HG02571 (cell line): ENCODE data around the gene KAZN.

Experiments used
- ATAC-seq: cut with Tn5 transposase; IDR thresholded peaks from one replicate; pipeline ENCODE4 v1.9.1; 2021; ENCODE audit warnings: mild to moderate bottlenecking, moderate library complexity; ENCODE audit not compliant: unreplicated experiment

The KAZN gene

DNA sequence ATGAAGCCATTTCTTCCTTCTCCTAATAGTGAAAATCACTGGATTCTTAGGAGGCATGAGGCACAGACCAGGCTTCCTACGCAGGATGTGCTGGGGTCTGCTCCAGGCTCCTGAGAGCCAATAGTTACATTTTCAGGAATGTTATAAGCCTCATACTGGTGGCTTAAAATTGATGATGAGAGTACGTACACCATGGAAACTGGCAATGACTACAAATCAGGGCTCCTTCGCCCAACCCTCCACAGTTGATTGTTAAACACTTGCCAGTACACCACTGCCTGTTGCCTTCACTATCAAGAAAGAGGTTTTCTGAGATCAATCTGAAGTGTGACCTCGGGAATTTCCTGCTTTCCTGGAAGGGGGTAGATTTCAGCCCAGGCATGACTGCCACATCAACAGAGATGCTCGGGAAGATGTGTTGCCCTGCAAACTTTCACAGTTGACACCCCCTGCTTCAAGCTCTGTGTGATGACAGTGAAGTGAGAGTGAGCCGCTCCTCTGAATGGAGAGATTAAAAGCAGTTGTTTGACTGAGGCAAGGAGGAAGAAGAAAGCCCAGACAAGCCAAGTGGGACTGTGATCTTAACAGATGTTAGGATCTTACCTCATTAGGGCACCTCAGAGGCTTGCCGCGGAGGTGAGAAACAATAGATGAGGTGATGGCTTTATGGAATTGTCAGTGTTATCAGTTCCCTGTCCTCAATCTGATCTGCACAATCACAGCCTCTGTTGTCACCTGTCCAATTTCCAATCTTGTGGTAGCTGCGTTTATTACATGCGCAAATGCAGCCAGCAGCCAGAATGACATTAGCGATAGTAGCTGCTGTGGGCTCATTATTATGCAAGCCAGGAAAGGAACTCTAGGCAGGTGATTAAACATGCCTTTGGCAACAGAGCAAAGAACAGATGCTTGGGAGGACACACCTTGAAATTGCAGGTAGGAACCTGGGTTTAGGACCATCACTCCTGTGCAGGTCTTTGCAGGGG, 277.3 kb downstream of the KAZN start:
- no peak for ATAC-seq

DNA sequence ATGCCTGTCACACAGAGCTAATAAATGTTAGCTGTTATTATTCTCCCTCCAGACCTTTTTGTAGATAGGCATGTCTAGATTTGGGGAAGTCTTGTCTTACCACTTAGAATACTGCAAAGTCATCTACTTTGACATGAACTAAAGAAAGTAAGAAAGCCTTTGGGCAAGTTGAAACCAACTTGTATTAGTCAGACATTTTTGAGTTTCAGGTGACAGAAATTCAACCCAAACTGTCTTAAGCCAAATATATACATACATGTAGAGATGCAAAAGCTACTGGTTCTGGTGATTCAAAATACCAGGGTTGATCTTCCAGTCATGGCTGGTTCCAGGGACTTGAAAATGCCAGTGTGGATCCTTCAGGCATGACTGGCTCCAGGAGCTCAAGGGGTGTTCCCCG, 278.3 kb downstream of the KAZN start:
- ATAC-seq: no peak

DNA sequence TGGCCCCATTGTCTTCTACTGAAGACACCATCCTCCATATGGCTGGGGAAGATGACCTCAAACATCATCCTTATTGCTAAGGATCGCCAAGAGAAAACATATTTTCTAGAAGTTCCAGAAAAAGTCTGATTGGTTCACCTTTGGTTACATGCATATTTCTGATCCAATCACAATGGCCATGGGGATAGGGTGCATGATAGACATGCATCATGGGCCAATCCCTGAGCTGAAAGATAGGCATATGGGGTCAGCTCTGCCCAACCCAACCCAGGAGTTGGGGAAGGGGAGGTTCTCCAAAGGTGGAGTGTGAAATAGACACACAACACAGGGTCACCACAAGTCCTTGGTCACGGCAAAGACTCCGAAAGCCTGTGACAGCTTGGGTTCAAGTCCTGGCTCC, 278.7 kb downstream of the KAZN start:
- ATAC-seq: no peak

DNA sequence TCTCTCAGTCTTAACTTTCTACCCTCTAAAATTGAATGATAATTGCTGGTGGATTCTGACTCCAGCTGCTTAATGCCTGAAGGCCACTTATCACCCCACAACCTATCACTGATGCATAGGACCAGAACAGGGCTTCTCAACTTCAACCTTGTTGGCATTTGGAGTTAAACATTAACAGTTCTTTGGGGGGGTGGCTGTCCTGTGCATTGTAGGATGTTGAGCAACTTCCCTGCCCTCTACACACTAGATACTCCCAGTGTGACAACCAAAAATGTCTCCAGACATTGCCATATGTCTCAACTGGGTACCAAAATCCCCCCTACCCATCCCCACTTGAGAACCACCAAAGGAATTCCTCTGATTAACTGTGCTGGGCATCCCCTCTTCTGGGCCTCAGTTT, 279.6 kb downstream of the KAZN start:
- ATAC-seq: no peak

DNA sequence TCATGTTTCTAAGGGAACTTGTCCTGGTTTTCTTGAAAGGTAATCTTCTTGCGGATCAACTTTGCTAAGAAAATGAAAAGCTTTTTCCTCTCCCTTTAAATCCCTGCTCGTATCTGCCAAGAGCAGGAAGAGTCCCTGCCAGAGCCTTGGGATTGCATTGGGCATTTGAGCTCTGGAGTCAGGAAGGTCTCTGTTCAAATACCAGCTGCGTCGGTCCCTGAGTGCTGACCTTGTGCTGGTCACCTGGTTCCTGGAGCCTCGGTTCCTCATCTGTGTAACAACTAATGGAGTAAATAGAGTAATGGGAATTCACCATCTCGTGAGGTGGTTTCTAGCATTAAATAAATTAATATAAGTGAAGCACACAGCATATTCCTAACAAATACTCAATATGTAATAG, 280.5 kb downstream of the KAZN start:
- ATAC-seq: no peak

DNA sequence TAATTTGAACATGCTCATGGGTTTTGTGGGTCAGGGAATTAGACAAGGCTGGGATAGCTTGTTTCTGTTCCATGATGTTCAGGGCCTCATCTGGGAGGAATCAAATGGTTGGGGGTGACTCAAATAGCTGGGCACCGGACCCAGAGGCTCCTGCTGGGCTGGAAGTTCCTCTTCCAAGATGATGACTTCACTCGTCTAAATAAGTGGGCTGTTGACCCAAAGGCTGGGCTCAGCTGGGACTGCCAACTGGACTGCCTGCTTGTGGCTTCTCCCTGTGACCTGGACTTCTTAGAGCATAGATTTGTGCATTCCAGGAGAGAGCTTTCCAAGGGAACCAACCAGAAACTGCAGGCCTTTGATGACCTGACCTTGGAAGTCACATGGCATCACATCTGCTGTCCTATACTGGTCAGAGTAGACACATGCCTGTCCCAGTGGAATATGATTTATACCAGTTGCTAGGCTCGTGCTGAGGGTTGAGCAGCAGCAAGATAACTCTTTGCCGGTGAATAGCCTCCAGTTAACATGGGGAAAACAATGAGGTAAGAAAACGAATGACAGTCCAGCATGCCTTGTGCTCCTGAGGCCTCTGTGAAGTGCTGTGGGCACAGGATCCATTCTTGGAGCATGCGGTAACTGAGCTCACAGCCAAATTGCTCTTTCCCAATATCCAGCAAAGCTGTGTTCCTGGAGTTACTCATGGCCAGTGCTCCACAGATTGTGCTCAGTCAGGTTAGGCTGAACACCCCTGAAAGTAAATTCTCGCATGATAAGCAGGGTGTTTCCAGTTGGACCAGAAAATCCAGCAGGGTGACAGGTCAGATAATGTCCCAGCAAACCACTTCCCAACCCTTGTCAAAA, 282.2 kb downstream of the KAZN start:
- no peak for ATAC-seq

DNA sequence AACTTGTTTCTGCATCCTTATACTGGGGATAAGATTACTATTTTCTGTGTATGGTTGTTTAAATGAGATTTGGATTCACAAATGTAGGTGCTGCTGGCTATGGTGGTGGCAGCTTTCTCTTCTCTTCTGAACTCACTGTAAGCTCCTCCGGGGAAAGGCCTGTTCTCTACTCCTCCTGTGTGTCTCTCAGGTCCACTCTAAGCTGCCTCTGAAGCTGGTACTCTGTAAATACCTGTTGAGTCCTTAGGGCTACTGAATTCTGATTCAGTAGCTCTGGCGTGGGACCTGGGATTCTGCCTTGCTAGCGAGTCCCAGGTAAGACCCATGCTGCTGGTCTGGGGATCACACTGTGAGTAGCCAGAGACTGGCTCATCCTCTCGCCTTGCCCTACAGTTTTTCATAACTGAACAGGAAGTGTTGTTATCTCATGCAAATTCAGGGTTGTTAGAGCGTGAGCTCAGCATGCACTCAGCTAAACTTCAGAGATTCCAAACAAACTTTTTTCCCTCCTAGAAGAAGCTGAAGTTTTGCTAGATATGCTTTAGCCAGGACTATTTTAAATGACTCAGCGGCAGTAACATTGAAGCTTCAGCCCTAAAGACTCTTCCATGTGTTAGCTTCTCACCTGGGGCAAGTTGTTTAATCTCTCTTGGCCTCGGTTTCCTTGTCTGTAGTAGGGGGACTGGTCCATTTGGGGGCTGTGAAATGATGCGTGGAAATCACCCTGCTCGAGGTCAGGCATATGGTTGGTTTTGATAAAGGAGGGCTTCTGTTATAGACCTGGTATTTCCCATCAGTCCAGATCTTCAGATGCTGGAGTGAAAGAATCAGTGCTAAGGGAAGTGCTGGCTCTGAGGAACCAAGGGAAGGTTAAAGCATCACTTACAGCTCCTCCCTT, 283.5 kb downstream of the KAZN start:
- ATAC-seq: no peak

DNA sequence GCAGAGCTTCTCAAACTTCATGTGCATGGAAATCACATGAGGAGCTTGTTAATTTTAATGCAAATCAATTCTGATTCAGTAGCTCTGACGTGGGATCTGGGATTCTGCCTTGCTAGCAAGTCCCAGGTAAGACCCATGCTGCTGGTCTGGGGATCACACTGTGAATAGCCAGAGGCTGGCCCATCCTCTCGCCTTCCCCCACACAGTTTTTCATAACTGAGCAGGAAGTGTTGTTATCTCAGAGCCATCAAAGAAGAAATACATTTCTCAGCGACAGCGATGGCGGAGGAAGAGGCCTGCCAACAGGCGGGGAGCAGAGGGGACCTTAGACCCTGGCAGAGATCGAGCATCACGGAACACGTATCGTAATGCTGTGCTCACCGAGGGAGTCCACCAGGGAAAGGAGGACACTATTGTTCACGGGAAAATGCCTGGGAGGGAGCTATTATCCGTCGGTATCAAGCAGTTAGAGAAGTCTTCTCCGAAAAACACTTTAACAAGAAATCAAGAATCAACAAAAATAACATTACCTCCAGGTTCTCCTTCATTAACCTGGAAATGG, 286.2 kb downstream of the KAZN start:
- ATAC-seq: no peak

DNA sequence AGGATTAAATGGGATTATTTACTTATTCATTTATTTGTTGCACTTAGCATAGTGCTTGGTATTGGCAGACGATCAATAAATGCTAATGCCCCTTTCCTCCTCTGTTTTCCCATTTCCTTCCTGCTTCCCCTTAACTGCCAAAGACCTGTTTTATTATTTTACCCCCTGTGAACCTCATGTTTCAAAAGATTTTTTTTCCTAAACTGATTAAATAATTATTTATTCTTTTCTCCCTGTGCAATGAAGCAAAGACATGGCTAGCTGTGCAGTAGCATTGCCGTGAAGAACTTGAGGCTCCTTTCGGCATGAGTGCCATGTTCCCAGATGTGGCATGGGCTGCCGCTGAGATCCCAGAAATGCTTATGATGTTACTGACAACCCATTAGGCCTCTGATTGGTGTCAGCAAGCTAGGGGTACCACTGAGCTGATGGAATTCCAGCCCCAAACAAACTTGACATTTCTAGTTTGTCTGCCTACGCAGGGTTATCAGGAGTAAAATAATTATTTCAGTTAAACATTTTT, 288.6 kb downstream of the KAZN start:
- no peak for ATAC-seq

DNA sequence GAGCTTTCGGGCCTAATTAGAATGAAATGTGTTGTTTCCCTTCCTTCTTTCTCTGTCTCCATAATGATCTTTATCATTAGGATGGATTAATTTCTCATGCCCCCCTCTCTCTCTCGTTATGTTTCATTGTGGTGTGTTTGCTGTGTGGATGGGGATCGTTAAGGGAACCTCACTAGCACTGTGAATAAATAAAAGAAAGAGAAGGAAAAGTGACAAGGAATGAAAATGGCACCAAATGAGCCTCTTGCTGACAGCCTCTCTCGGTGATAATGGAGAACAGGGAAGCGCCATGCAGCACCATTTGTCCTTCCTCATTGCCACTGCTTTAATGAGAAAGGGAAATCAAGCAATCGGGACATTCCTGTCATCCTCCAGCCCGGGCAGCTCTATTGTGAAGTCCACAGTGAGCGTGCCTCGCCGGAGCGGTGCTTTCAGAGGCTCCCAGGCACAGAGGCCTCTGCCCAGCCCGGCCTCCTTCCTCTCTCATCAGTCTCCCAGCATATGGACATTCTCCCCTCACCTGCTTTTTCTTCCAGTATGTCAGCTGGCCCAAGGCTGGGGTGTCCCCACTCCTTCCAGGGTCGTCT, 289.4 kb downstream of the KAZN start:
- no peak for ATAC-seq

DNA sequence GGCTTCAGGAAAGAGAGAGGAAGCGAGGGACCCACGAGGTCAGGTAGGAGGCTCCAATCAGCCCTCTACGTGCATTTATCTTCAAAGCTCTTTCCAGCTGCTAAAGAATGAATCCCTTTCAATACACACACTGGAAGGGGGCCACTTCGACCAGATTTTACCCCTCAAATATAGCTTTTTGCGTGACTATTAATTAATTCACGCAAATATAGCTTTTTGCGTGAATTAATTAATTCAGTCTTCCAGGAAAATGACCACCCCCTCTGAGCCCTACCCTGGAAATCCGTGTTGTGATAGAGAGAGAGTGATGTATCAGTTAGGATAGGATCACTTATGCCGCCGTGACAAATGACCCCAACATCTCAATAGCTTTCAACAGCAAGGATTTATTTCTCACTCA, 289.9 kb downstream of the KAZN start:
- ATAC-seq: no peak

DNA sequence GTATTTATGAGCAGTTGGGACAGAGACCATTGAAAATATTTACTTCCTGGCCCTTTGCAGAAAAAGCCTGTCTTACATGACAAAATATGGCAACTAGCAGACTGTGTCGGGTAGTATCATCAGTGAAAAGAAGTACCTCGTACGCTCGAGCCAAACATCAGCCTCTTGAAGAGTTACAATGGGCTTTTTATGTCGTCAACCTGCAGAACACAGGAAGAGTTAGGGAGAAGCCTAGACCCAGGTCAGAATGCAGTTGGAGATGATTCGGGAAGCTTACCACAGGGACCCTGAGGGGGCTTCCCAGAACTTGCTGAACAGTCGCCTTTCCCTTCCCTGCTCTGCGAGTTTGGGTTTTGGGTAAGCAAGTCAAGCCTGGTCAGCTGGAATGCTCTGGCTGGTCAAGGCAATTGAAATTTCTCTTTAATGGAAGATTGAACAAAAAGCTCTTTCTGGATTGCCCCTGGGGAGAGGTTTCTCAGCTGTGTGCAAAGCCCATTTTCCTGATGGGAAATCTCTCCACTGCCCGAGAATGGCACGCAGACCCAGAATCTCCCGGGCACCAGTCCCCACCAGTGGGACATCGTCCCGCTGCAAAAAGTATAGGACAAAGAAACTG, 291.4 kb downstream of the KAZN start:
- no peak for ATAC-seq

DNA sequence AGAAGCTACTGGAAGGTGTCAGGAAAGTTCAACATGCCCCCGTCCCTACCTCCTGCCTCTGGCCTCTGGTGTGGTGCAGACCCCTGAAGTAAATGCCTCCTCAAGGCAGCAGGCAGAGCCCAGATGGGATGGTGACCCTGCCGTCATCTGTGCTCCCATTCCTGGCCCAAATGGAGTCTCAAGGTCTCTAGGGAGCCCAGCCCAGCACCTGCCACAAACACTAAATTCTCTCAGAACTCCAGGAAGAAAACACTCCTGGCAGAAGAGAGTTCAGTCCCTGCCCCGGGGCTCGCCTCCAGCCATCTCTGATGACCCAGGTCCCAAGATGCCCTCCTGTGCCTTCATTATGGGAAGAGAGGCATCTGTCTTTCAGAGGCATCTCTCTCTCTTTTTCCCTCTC, 293.5 kb downstream of the KAZN start:
- ATAC-seq: no peak

DNA sequence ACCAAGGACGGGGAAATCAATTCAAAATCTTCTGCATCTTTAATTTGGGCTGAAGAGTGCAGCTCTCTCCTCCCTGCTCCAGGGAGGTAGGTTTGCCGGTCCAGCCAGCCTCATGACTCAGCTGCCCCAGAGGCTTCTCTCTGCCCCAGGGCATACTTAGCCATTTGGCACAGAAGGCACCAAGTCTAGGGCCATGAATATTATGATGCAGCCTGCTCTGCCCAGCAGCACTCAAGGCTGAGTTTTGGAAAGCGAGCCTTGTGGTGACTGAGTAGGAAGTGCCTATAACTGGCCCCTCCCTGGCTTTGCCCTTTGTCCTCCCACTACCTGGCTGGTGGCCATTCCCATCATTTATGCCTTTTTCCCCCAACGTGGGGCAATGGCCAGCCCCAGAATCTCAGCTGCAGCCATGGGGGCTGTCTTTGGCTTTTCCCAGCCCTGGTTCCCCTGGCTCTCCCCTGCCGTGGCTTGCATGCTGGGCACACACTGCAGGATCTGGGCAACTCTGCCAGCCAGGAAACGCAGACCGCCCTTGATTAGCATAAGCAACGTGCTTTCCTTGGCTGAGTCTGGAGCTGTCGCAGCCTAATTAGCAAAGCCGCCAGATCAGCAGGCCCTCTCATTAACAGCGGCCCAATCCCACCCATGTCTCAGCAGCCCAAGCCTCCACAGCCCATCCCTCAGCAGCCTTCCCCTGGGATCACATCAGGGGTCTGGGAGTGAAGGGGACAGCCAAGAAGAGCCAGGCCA, 296.5 kb downstream of the KAZN start:
- ATAC-seq: no peak

DNA sequence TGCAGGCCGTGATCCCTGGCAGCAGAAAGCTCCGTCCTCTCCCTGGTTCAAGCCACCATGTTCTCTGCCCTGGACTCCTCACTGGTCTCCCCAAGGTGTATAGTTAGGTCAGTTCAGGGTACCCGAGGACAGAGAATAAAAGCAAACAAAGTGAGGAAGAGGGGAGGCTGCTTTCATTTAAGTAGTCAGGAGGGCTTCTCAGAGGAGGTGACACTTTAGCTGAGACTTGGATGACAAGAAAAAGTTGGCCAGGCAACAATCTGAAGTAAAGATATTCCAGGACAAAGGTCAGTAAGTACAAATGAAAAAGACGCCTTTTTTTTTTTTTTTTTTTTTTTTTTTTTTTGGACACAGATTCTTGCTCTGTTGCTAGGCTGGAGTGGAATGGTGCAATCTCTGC, 297.2 kb downstream of the KAZN start:
- ATAC-seq: no peak

DNA sequence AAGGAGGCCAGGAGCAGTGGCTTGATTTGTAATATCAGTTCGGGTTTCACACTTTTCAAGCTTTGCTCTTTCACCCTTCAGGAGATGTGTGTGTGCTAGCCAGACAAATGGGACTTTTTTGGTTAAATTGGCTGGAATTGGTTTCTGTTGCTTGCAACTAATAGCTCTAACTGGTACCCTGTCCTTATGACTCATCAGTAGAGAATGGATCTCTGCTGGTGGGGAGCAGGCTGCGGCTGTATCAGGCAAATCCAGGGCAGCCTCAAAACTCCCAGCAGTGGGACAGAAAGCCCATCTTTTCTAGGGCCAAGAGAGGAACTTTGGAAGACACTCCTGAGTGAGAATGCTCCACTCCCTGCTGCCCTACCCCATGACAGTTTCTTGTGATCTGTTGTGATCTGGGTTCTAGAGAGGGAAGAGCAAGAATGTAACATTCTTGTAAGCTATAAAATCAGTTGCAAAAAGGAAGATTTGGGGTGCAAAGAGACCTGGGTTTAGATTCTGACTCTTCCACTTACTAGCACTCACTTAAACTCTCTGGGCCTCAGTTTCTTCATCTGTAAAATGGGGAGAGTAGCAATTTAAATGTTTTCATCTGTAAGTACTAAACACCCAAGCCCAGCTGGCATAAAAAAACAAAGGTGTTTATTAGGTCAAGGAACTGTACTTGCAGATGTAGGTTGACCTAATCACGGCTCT, 298.0 kb downstream of the KAZN start:
- ATAC-seq: no peak

DNA sequence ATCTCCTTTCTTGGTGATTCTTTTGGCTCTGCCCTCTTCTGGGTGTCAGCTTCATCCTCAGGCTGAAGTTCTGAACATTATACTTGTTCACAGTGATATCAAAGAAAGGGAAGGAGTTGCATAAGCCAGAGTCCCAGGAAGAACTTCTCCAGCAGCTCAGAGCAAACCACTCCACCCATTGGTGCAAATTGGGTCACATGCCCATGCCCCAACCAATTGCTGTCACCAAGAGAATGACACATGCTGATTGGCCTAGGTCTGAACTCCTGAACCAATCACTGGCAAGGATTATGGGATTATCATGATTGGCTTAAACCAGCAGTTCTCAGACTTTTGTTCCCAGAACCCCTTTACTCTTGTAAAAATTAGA, 298.6 kb downstream of the KAZN start:
- ATAC-seq: no peak

DNA sequence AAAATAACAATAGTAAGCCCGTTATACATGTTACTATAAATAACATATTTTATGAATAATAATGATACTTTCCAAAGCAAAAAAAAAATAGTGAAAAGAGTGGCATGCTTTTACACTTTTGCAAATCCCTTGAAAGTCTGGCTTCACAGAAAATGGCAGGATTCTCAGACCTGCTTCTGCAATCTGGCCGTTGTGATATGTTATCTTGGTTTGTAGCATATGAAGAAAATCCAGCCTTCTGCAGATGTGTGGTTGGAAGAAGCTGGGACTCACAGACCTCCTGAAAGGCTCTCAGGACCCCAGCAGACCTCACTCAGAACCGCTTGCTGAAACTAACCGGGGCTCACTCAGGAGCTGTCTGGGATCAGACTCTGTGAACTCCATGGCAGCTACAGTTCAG, 299.1 kb downstream of the KAZN start:
- ATAC-seq: no peak
